ENCODE data around the gene AKR1D1. TPM values are rescaled to one million over a fixed set of nuclear protein-coding genes. Genes with fewer than 3 reads are reported as not detected.

Gene AKR1D1
- total and polyA plus RNA-seq, 2 of the 13 experiments (the other 11 are each of a cell fraction or from before 2014, with no cell fraction given), result 6.9 to 37.0 TPM

- TF ChIP-seq, protein P1, sequence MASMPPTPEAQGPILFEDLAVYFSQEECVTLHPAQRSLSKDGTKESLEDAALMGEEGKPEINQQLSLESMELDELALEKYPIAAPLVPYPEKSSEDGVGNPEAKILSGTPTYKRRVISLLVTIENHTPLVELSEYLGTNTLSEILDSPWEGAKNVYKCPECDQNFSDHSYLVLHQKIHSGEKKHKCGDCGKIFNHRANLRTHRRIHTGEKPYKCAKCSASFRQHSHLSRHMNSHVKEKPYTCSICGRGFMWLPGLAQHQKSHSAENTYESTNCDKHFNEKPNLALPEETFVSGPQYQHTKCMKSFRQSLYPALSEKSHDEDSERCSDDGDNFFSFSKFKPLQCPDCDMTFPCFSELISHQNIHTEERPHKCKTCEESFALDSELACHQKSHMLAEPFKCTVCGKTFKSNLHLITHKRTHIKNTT (CRISPR knock-in tag; IDR thresholded peaks at IDR 0.05), result no peak
- TF ChIP-seq HNF1A (IDR thresholded peaks at IDR 0.05; ENCODE audit: low read depth), result peak; percentile 63; the same call in 1 of the 2 replicates
- peak; percentile 83; the same call in 1 of the 2 replicates for TF ChIP-seq HNF1A (CRISPR knock-in tag; IDR thresholded peaks at IDR 0.05; ENCODE audit: borderline replicate concordance)
- no peak for TF ChIP-seq ZEB1 (IDR thresholded peaks at IDR 0.05; ENCODE audit: insufficient replicate concordance, low read depth)
- no peak for TF ChIP-seq ZNF672 (CRISPR knock-in tag; IDR thresholded peaks at IDR 0.05)
- TF ChIP-seq, protein P2, sequence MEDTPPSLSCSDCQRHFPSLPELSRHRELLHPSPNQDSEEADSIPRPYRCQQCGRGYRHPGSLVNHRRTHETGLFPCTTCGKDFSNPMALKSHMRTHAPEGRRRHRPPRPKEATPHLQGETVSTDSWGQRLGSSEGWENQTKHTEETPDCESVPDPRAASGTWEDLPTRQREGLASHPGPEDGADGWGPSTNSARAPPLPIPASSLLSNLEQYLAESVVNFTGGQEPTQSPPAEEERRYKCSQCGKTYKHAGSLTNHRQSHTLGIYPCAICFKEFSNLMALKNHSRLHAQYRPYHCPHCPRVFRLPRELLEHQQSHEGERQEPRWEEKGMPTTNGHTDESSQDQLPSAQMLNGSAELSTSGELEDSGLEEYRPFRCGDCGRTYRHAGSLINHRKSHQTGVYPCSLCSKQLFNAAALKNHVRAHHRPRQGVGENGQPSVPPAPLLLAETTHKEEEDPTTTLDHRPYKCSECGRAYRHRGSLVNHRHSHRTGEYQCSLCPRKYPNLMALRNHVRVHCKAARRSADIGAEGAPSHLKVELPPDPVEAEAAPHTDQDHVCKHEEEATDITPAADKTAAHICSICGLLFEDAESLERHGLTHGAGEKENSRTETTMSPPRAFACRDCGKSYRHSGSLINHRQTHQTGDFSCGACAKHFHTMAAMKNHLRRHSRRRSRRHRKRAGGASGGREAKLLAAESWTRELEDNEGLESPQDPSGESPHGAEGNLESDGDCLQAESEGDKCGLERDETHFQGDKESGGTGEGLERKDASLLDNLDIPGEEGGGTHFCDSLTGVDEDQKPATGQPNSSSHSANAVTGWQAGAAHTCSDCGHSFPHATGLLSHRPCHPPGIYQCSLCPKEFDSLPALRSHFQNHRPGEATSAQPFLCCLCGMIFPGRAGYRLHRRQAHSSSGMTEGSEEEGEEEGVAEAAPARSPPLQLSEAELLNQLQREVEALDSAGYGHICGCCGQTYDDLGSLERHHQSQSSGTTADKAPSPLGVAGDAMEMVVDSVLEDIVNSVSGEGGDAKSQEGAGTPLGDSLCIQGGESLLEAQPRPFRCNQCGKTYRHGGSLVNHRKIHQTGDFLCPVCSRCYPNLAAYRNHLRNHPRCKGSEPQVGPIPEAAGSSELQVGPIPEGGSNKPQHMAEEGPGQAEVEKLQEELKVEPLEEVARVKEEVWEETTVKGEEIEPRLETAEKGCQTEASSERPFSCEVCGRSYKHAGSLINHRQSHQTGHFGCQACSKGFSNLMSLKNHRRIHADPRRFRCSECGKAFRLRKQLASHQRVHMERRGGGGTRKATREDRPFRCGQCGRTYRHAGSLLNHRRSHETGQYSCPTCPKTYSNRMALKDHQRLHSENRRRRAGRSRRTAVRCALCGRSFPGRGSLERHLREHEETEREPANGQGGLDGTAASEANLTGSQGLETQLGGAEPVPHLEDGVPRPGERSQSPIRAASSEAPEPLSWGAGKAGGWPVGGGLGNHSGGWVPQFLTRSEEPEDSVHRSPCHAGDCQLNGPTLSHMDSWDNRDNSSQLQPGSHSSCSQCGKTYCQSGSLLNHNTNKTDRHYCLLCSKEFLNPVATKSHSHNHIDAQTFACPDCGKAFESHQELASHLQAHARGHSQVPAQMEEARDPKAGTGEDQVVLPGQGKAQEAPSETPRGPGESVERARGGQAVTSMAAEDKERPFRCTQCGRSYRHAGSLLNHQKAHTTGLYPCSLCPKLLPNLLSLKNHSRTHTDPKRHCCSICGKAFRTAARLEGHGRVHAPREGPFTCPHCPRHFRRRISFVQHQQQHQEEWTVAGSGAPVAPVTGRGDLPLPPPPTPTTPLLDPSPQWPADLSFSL (CRISPR knock-in tag; IDR thresholded peaks at IDR 0.05), result no peak
- TF ChIP-seq KLF9 (CRISPR knock-in tag; IDR thresholded peaks at IDR 0.05; ENCODE audit: low read depth), result no peak
- TF ChIP-seq DRAP1 (CRISPR knock-in tag; IDR thresholded peaks at IDR 0.05), result peak; percentile 47; the same call in 1 of the 2 replicates
- TF ChIP-seq, protein P3, sequence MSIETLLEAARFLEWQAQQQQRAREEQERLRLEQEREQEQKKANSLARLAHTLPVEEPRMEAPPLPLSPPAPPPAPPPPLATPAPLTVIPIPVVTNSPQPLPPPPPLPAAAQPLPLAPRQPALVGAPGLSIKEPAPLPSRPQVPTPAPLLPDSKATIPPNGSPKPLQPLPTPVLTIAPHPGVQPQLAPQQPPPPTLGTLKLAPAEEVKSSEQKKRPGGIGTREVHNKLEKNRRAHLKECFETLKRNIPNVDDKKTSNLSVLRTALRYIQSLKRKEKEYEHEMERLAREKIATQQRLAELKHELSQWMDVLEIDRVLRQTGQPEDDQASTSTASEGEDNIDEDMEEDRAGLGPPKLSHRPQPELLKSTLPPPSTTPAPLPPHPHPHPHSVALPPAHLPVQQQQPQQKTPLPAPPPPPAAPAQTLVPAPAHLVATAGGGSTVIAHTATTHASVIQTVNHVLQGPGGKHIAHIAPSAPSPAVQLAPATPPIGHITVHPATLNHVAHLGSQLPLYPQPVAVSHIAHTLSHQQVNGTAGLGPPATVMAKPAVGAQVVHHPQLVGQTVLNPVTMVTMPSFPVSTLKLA (IDR thresholded peaks at IDR 0.05), result no peak
- no peak for TF ChIP-seq ZNF33B (CRISPR knock-in tag; IDR thresholded peaks at IDR 0.05)
Measured at GRCh38 chr7:138151731-138152577, 75.7 kb downstream of the AKR1D1 start (continued).

Data from HepG2 (cell line).